SK-N-SH (cell line): ENCODE data around the gene CLPTM1L. TPM values are rescaled to one million over a fixed set of nuclear protein-coding genes. Genes with fewer than 3 reads are reported as not detected.

Experiments used
- CTCF ChIA-PET: fragments of 300-600, 350-600 bp; formaldehyde crosslinking; extraction: SDS; loops from one replicate; lab custom pipeline; 2021; lab: Yijun Ruan, JAX
- POLR2A ChIA-PET: fragments of 350-600 bp; sonication (Branson Sonifier 250); formaldehyde crosslinking; extraction: SDS; loops from one replicate; lab custom pipeline; 2020; ENCODE audit warnings: antibody characterized with exemption, inconsistent platforms; lab: Yijun Ruan, JAX
- DNase-seq: peaks from one replicate; pipeline ENCODE4 v3.0.0; 2012
- H2AFZ ChIP-seq: fragments of 200-600 bp; sonication (generic); 2 replicates; pipeline ENCODE4 v1.8.1; 2016; ENCODE audit warnings: antibody characterized with exemption, mild to moderate bottlenecking, low read depth
- H3F3A ChIP-seq: fragments of 200-600 bp; sonication (generic); replicated peaks from 2 replicates; pipeline ENCODE3; 2016; ENCODE audit warnings: antibody characterized with exemption, mild to moderate bottlenecking; ENCODE audit not compliant: insufficient read depth
- H3K27ac ChIP-seq, 2 experiments: fragments of 200-500 bp in 1 of 2; fragments of 200-600 bp in 1 of 2; sonication (Bioruptor generic) in 1 of 2; sonication (generic), shearing (Covaris generic) in 1 of 2; 2 replicates each; pipeline versions ENCODE4 v1.5.1 to v1.6.1; 2014 to 2016; ENCODE audit warnings: low read depth in 2 of 2, inconsistent platforms in 1 of 2, low read length in 1 of 2, mild to moderate bottlenecking in 1 of 2, mixed read lengths in 1 of 2
- H3K27me3 ChIP-seq: fragments of 200-600 bp; sonication (generic), shearing (Covaris generic); 2 replicates; pipeline ENCODE4 v1.6.1; 2016; ENCODE audit warnings: mixed run types; ENCODE audit not compliant: insufficient read depth
- H3K36me3 ChIP-seq, 2 experiments: fragments of 200-500 bp in 1 of 2; fragments of 200-600 bp in 1 of 2; sonication (Bioruptor generic) in 1 of 2; sonication (generic) in 1 of 2; replicated peaks in 1 of 2; 2 replicates each; pipeline versions ENCODE3 to v1.5.1; 2014 to 2016; ENCODE audit warnings: low read length in 1 of 2, mild to moderate bottlenecking in 1 of 2; ENCODE audit not compliant: insufficient read depth in 2 of 2, control insufficient read depth in 1 of 2
- H3K4me1 ChIP-seq, 2 experiments: fragments of 200-500 bp in 1 of 2; fragments of 200-600 bp in 1 of 2; sonication (Bioruptor generic) in 1 of 2; sonication (generic), shearing (Covaris generic) in 1 of 2; 2 replicates each; pipeline versions ENCODE4 v1.5.1 to v1.6.1; 2014 to 2016; ENCODE audit warnings: low read depth in 1 of 2, low read length in 1 of 2, mixed run types in 1 of 2; ENCODE audit not compliant: insufficient read depth in 2 of 2, control insufficient read depth in 1 of 2
- H3K4me2 ChIP-seq: fragments of 200-600 bp; sonication (generic), shearing (Covaris generic); 2 replicates; pipeline ENCODE4 v1.6.1; 2017; ENCODE audit warnings: mixed run types
- H3K4me3 ChIP-seq, 2 experiments: fragments of 200-500 bp in 1 of 2; fragments of 200-600 bp in 1 of 2; sonication (Bioruptor generic) in 1 of 2; sonication (generic), shearing (Covaris generic) in 1 of 2; 2 replicates each; pipeline versions ENCODE4 v1.5.1 to v1.8.1; 2014 to 2016; ENCODE audit warnings: low read depth in 2 of 2, inconsistent platforms in 1 of 2, low read length in 1 of 2, mild to moderate bottlenecking in 1 of 2, mixed read lengths in 1 of 2, moderate library complexity in 1 of 2
- H3K79me2 ChIP-seq: fragments of 200-600 bp; sonication (generic); 2 replicates; pipeline ENCODE4 v1.8.1; 2017; ENCODE audit warnings: mild to moderate bottlenecking; ENCODE audit not compliant: insufficient read depth
- H3K9ac ChIP-seq: fragments of 200-600 bp; sonication (generic); 2 replicates; pipeline ENCODE4 v1.6.1; 2017; ENCODE audit warnings: mixed run types
- H3K9me2 ChIP-seq: fragments of 200-600 bp; sonication (generic); 2 replicates; pipeline ENCODE4 v1.6.1; 2017; ENCODE audit warnings: mixed run types
- H3K9me3 ChIP-seq: fragments of 200-600 bp; sonication (generic); 2 replicates; pipeline ENCODE4 v1.6.1; 2017; ENCODE audit warnings: mixed run types, mild to moderate bottlenecking, moderate library complexity
- H4K20me1 ChIP-seq: fragments of 200-600 bp; sonication (generic); 2 replicates; pipeline ENCODE4 v1.6.1; 2017; ENCODE audit warnings: mild to moderate bottlenecking, mixed run types; ENCODE audit not compliant: insufficient read depth
- EP300 ChIP-seq, 2 experiments: IDR thresholded peaks; 2 replicates each; pipeline versions ENCODE4 v1.4.0 to v1.6.1; 2012; ENCODE audit warnings: borderline replicate concordance in 1 of 2, low read depth in 1 of 2, low read length in 1 of 2
- FOSL2 ChIP-seq: IDR thresholded peaks from 2 replicates; pipeline ENCODE4 v1.4.0; 2012; ENCODE audit warnings: low read depth, mild to moderate bottlenecking, moderate library complexity, borderline replicate concordance
- FOXJ3 ChIP-seq: sonication (generic); formaldehyde crosslinking; IDR thresholded peaks from 2 replicates; pipeline ENCODE4 v1.5.1; 2020; ENCODE audit warnings: mild to moderate bottlenecking, missing genetic modification reagents
- FOXM1 ChIP-seq: IDR thresholded peaks from 2 replicates; pipeline ENCODE4 v1.4.0; 2012; ENCODE audit warnings: low read depth, mild to moderate bottlenecking
- GABPA ChIP-seq: IDR thresholded peaks from 2 replicates; pipeline ENCODE4 v1.4.0; 2012; ENCODE audit warnings: low read depth, mild to moderate bottlenecking
- JUND ChIP-seq: IDR thresholded peaks from 2 replicates; pipeline ENCODE4 v1.4.0; 2012
- NRF1 ChIP-seq: IDR thresholded peaks from 2 replicates; pipeline ENCODE4 v1.6.1; 2012; ENCODE audit warnings: low read depth, mild to moderate bottlenecking, low read length
- RAD21 ChIP-seq: IDR thresholded peaks from 2 replicates; pipeline ENCODE4 v1.6.1; 2012; ENCODE audit warnings: mild to moderate bottlenecking, low read length
- TAF1 ChIP-seq: IDR thresholded peaks from 2 replicates; pipeline ENCODE4 v1.6.1; 2012; ENCODE audit warnings: low read depth, mild to moderate bottlenecking, low read length, moderate library complexity, borderline replicate concordance
- TEAD4 ChIP-seq: IDR thresholded peaks from 2 replicates; pipeline ENCODE4 v1.4.0; 2012; ENCODE audit warnings: mild to moderate bottlenecking, borderline replicate concordance; ENCODE audit not compliant: insufficient read depth
- WGBS: methylation state at CpG from one replicate; pipeline ENCODE4 v1.1.6; 2017; ENCODE audit warnings: low lambda C conversion rate; 5-methylcytosine and 5-hydroxymethylcytosine counted together
- polyA plus RNA-seq, 3 experiments: library from polyadenylated mRNA; depleted of rRNA; stranded (reverse); fragments of >200 nt; gene quantifications; 2 replicates each; pipeline ENCODE4 v1.2.3, GENCODE V29; 2012
- TF ChIP-seq, protein P1 (sequence below): IDR thresholded peaks from 2 replicates; pipeline ENCODE4; 2012
- TF ChIP-seq, protein P2 (sequence below): IDR thresholded peaks from 2 replicates; pipeline ENCODE4 v1.4.0; 2012; ENCODE audit warnings: low read depth
- TF ChIP-seq, protein P3 (sequence below): IDR thresholded peaks from 2 replicates; pipeline ENCODE4 v1.6.1; 2012; ENCODE audit warnings: mild to moderate bottlenecking, low read depth, low read length, moderate library complexity
- TF ChIP-seq, protein P4 (sequence below): fragments of 150-350 bp; IDR thresholded peaks from 2 replicates; pipeline ENCODE4 v1.6.1; 2016; ENCODE audit warnings: mild to moderate bottlenecking, low read depth, low read length
- TF ChIP-seq, protein P5 (sequence below): IDR thresholded peaks from 2 replicates; pipeline ENCODE4 v1.4.0; 2012; ENCODE audit warnings: low read depth, borderline replicate concordance

The CLPTM1L gene
- polyA plus RNA-seq, 1 of the 3 experiments (the other 2 are of a cell fraction): 202 TPM

DNA sequence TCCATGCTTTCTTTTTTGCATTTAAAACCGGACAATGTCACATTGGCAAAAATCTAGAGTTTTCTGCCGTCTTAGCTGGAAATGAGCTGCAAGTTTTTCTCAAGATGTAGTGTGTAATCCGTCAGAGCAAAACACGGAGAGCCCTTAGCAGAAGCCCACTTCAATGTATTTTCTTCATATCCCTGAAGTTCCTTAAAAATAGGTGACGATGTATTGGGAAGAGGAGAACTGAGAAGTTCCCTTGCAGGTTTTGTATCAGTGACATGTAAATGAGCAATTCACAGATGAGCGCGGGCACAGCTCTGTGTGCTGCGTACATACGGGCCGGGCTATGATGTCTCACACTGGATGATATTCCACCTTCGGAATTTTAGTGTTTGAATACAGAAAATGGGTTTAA, 14.8 kb upstream of the CLPTM1L start:
- DNase-seq: no peak
- peaks cover 92% of the 10 kb centered on the region for H3K27me3 ChIP-seq
- H3K27ac ChIP-seq: no peak overlapping the region
- no peak overlapping the region for H3K9ac ChIP-seq
- WGBS: 73% methylated on average over 11 of the region's 11 CpGs
- no peak overlapping the region for H3K4me3 ChIP-seq
- H3K9me2 ChIP-seq: no peaks in the 10 kb centered on the region
- H3K4me2 ChIP-seq: no peak overlapping the region
- ChIA-PET POLR2A (interaction anchor here (0.6 kb wide), 1 partner anchor 12 kb away, joined by 3 read pairs; no protein-coding TSS in a partner anchor), CTCF (interaction anchor here (1.0 to 1.3 kb wide), 3 partner anchors 15 to 285 kb away, joined by 3 read pairs; no protein-coding TSS in a partner anchor)
- no peaks in the 10 kb centered on the region for H3F3A ChIP-seq
- no peaks in the 10 kb centered on the region for H3K79me2 ChIP-seq
- no peaks in the 10 kb centered on the region for H4K20me1 ChIP-seq
- TF ChIP-seq, protein P1, sequence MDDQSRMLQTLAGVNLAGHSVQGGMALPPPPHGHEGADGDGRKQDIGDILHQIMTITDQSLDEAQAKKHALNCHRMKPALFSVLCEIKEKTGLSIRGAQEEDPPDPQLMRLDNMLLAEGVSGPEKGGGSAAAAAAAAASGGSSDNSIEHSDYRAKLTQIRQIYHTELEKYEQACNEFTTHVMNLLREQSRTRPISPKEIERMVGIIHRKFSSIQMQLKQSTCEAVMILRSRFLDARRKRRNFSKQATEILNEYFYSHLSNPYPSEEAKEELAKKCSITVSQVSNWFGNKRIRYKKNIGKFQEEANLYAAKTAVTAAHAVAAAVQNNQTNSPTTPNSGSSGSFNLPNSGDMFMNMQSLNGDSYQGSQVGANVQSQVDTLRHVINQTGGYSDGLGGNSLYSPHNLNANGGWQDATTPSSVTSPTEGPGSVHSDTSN: no peak
- no peak for TF ChIP-seq FOXJ3 (CRISPR knock-in tag)
- TF ChIP-seq, protein P2, sequence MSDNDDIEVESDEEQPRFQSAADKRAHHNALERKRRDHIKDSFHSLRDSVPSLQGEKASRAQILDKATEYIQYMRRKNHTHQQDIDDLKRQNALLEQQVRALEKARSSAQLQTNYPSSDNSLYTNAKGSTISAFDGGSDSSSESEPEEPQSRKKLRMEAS: no peak
- no peak for TF ChIP-seq GABPA
- TF ChIP-seq EP300 (IDR thresholded peaks at IDR 0.05; ENCODE audit: borderline replicate concordance in 1 of 2, low read depth in 1 of 2, low read length in 1 of 2): no peak
- TF ChIP-seq, protein P3, sequence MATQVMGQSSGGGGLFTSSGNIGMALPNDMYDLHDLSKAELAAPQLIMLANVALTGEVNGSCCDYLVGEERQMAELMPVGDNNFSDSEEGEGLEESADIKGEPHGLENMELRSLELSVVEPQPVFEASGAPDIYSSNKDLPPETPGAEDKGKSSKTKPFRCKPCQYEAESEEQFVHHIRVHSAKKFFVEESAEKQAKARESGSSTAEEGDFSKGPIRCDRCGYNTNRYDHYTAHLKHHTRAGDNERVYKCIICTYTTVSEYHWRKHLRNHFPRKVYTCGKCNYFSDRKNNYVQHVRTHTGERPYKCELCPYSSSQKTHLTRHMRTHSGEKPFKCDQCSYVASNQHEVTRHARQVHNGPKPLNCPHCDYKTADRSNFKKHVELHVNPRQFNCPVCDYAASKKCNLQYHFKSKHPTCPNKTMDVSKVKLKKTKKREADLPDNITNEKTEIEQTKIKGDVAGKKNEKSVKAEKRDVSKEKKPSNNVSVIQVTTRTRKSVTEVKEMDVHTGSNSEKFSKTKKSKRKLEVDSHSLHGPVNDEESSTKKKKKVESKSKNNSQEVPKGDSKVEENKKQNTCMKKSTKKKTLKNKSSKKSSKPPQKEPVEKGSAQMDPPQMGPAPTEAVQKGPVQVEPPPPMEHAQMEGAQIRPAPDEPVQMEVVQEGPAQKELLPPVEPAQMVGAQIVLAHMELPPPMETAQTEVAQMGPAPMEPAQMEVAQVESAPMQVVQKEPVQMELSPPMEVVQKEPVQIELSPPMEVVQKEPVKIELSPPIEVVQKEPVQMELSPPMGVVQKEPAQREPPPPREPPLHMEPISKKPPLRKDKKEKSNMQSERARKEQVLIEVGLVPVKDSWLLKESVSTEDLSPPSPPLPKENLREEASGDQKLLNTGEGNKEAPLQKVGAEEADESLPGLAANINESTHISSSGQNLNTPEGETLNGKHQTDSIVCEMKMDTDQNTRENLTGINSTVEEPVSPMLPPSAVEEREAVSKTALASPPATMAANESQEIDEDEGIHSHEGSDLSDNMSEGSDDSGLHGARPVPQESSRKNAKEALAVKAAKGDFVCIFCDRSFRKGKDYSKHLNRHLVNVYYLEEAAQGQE: no peak
- TF ChIP-seq, protein P4, sequence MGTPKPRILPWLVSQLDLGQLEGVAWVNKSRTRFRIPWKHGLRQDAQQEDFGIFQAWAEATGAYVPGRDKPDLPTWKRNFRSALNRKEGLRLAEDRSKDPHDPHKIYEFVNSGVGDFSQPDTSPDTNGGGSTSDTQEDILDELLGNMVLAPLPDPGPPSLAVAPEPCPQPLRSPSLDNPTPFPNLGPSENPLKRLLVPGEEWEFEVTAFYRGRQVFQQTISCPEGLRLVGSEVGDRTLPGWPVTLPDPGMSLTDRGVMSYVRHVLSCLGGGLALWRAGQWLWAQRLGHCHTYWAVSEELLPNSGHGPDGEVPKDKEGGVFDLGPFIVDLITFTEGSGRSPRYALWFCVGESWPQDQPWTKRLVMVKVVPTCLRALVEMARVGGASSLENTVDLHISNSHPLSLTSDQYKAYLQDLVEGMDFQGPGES: no peak
- TF ChIP-seq TEAD4: no peak
- TF ChIP-seq FOXM1: no peak
- TF ChIP-seq FOSL2: no peak
- no peak for TF ChIP-seq NRF1
- TF ChIP-seq RAD21: no peak
- no peak for TF ChIP-seq JUND
- TF ChIP-seq, protein P5, sequence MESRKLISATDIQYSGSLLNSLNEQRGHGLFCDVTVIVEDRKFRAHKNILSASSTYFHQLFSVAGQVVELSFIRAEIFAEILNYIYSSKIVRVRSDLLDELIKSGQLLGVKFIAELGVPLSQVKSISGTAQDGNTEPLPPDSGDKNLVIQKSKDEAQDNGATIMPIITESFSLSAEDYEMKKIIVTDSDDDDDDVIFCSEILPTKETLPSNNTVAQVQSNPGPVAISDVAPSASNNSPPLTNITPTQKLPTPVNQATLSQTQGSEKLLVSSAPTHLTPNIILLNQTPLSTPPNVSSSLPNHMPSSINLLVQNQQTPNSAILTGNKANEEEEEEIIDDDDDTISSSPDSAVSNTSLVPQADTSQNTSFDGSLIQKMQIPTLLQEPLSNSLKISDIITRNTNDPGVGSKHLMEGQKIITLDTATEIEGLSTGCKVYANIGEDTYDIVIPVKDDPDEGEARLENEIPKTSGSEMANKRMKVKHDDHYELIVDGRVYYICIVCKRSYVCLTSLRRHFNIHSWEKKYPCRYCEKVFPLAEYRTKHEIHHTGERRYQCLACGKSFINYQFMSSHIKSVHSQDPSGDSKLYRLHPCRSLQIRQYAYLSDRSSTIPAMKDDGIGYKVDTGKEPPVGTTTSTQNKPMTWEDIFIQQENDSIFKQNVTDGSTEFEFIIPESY: no peak
- no peak for TF ChIP-seq TAF1
- TF ChIP-seq, all 33 proteins: peak for 0
- Histone ChIP-seq H3K9me3 (no peaks in the 10 kb centered on the region), H2AFZ (no peak overlapping the region), H3K36me3 (no peaks in the 10 kb centered on the region), H3K4me1 (no peaks in the 10 kb centered on the region)
